Panc1 (cell line): Measurements from ENCODE around the gene TMEM86A. TPM values are rescaled to one million over a fixed set of nuclear protein-coding genes. Genes with fewer than 3 reads are reported as not detected.

Experiments used
- ATAC-seq: fragments of 200-7000 bp; cut with Tn5 transposase; 2 replicates; pipeline ENCODE4 v1.9.1; 2020; ENCODE audit warnings: mild to moderate bottlenecking, moderate library complexity
- BruUV-seq: library from RNA; stranded (reverse); fragments of 400-500 nt; replicated peaks from 2 replicates; lab custom pipeline; 2021; lab: Mats Ljungman, UMichigan
- CTCF ChIA-PET: fragments of 300-600 bp; sonication (Branson Sonifier 250); formaldehyde crosslinking; loops from one replicate; lab custom pipeline; 2022; ENCODE audit warnings: antibody characterized with exemption; lab: Charles Lee
- POLR2A ChIA-PET: fragments of 300-600 bp; sonication (Branson Sonifier 250); formaldehyde crosslinking; loops from one replicate; lab custom pipeline; 2022; ENCODE audit warnings: antibody characterized with exemption; lab: Charles Lee
- DNase-seq: peaks from one replicate; pipeline ENCODE4 v3.0.0-alpha.2; 2010; ENCODE audit warnings: low read depth, low spot score
- H3K27ac ChIP-seq: 2 replicates; pipeline ENCODE4 v1.5.1; 2011; ENCODE audit warnings: mild to moderate bottlenecking, low read length, inconsistent platforms
- H3K27me3 ChIP-seq: fragments of 200-500 bp; sonication (Bioruptor generic); 2 replicates; pipeline ENCODE4 v1.6.0; 2014; ENCODE audit warnings: low read length, inconsistent platforms; ENCODE audit not compliant: control insufficient read depth, insufficient read depth
- H3K36me3 ChIP-seq: fragments of 200-500 bp; sonication (Bioruptor generic); 2 replicates; pipeline ENCODE4 v1.5.1; 2014; ENCODE audit warnings: inconsistent platforms, mild to moderate bottlenecking, low read length, moderate library complexity; ENCODE audit not compliant: control insufficient read depth, insufficient read depth
- H3K4me1 ChIP-seq: 2 replicates; pipeline ENCODE4 v1.5.1; 2011; ENCODE audit warnings: inconsistent platforms, mild to moderate bottlenecking, low read length, moderate library complexity; ENCODE audit not compliant: control insufficient read depth, insufficient read depth
- H3K4me3 ChIP-seq, 2 experiments: 2 replicates each; pipeline ENCODE4 v1.5.1; 2011 to 2012; ENCODE audit warnings: low read depth in 2 of 2, low read length in 2 of 2, mild to moderate bottlenecking in 2 of 2, inconsistent platforms in 1 of 2, moderate library complexity in 1 of 2
- H3K9me3 ChIP-seq: fragments of 200-500 bp; sonication (Bioruptor generic); 2 replicates; pipeline ENCODE4 v1.5.1; 2014; ENCODE audit warnings: low read depth, mild to moderate bottlenecking, inconsistent platforms, low read length, moderate library complexity; ENCODE audit not compliant: control insufficient read depth, insufficient read depth
- CTCF ChIP-seq: fragments of 450-650 bp; IDR thresholded peaks from 2 replicates; pipeline ENCODE4 v1.5.1; 2017; ENCODE audit warnings: mild to moderate bottlenecking
- POLR2AphosphoS5 ChIP-seq: IDR thresholded peaks from 2 replicates; pipeline ENCODE4 v1.6.1; 2012; ENCODE audit warnings: mild to moderate bottlenecking, low read depth, low read length, moderate library complexity
- REST ChIP-seq, 2 experiments: IDR thresholded peaks; 2 replicates each; pipeline ENCODE4 v1.6.1; 2011 to 2012; ENCODE audit warnings: low read depth in 2 of 2, control low read depth in 1 of 2, low read length in 1 of 2, mild to moderate bottlenecking in 1 of 2, moderate library complexity in 1 of 2; ENCODE audit not compliant: insufficient read depth in 1 of 2
- SIN3A ChIP-seq: IDR thresholded peaks from 2 replicates; pipeline ENCODE4 v1.6.1; 2012; ENCODE audit warnings: low read depth, mild to moderate bottlenecking, low read length, moderate library complexity, borderline replicate concordance; ENCODE audit not compliant: insufficient read depth
- TCF7L2 ChIP-seq: IDR thresholded peaks from 2 replicates; pipeline ENCODE4 v1.6.1; 2011; ENCODE audit warnings: mild to moderate bottlenecking, low read depth, low read length, inconsistent platforms
- in situ Hi-C: cut with HindIII; loops from 2 replicates; pipeline ENCODE4 v1.10.0; 2016; ENCODE audit warnings: low sequenced_read_pairs, low pct_unique_long_range_greater_than_20kb
- intact Hi-C: fragments of 100-400 bp; cut with micrococcal nuclease; formaldehyde crosslinking; loops from one replicate; pipeline ENCODE4 v1.10.0; 2022; ENCODE audit not compliant: unreplicated experiment
- total RNA-seq: library from RNA; stranded (reverse); gene quantifications from one replicate; pipeline ENCODE4 v1.2.1, GENCODE V29; 2021; ENCODE audit not compliant: unreplicated experiment

TMEM86A gene
- total RNA-seq, 1 experiment from 2014 or later = 0.31 TPM

- no peaks in the 10 kb centered on the region; the same call in 1 of the 2 replicates for H3K27me3 ChIP-seq
- H3K9me3 ChIP-seq = no peaks in the 10 kb centered on the region
- BruUV-seq = no TSS peak
- no peak overlapping the region for H3K27ac ChIP-seq
- ATAC-seq (no peak), DNase-seq (no peak)
- no peaks in the 10 kb centered on the region for H3K4me1 ChIP-seq
- CTCF ChIA-PET = no interaction called here
- H3K36me3 ChIP-seq = no peaks in the 10 kb centered on the region
- no peak overlapping the region for H3K4me3 ChIP-seq
- in situ Hi-C loops = no loop called here
- intact Hi-C loops = loop anchor here (10.0 kb wide), 1 partner anchor 188 kb away; no protein-coding TSS in a partner anchor
- POLR2A ChIA-PET = no interaction called here
- TF ChIP-seq SIN3A (no peak), REST (IDR thresholded peaks at IDR 0.05; ENCODE audit: insufficient read depth in 1 of 2, low read depth in 2 of 2, low read length in 1 of 2) (no peak), TCF7L2 (no peak), CTCF (no peak), POLR2AphosphoS5 (no peak)
Measured at GRCh38 chr11:18733202-18733601, 34.6 kb downstream of the TMEM86A start.

GRCh38 chr11:18736590-18737148 lies 38.1 kb downstream of the TMEM86A start:
- no peak for DNase-seq
- H3K27me3 ChIP-seq = no peaks in the 10 kb centered on the region; the same call in 1 of the 2 replicates
- no TSS peak for BruUV-seq
- peak; percentile 32; the same call in 1 of the 2 replicates for ATAC-seq
- H3K4me3 ChIP-seq = no peak overlapping the region
- H3K36me3 ChIP-seq = no peaks in the 10 kb centered on the region
- H3K4me1 ChIP-seq = no peaks in the 10 kb centered on the region
- TF ChIP-seq CTCF (no peak), POLR2AphosphoS5 (no peak), SIN3A (no peak)
- no peaks in the 10 kb centered on the region for H3K9me3 ChIP-seq
- H3K27ac ChIP-seq = no peak overlapping the region
- CTCF ChIA-PET = no interaction called here
- POLR2A ChIA-PET = no interaction called here
- in situ Hi-C loops (no loop called here), intact Hi-C loops (loop anchor here (10.0 kb wide), 1 partner anchor 192 kb away; no protein-coding TSS in a partner anchor)
